Right lung (tissue), 5 donors: Measurements from ENCODE around the gene IWS1. TPM values are rescaled to one million over a fixed set of nuclear protein-coding genes. Genes with fewer than 3 reads are reported as not detected.
A peak's percentile ranks its signal among the peaks of the same experiment; 100 is the strongest.

Experiments
- DNase-seq, 2 donors: peaks; one replicate each; pipeline ENCODE4 v3.0.0-alpha.2; 2013
- polyA plus RNA-seq, 5 donors: library from polyadenylated mRNA; unstranded; fragments of 120-200 nt; gene quantifications; one replicate each; pipeline versions ENCODE4 v1.2.1 to v1.2.3, GENCODE V29; 2013; ENCODE audit warnings: inconsistent platforms in 1 of 5, low replicate concordance in 1 of 5; ENCODE audit not compliant: insufficient read length in 5 of 5, insufficient read depth in 1 of 5

Gene IWS1
- polyA plus RNA-seq, 5 donors, result 52.0 to 73.5 (median 66.0) TPM

GRCh38 chr2:127562936-127563335 is 36.6 kb upstream of the IWS1 start:
- no peak for DNase-seq

GRCh38 chr2:127561371-127561770 is 35.1 kb upstream of the IWS1 start:
- DNase-seq, result no peak

GRCh38 chr2:127560931-127561280 is 34.6 kb upstream of the IWS1 start:
- DNase-seq, result no peak

- DNase-seq, result no peak
These were observed 34.1 kb upstream of the IWS1 start for GRCh38 chr2:127560201-127560930.

GRCh38 chr2:127559454-127559853 is 33.2 kb upstream of the IWS1 start:
- DNase-seq, result no peak

- DNase-seq, result no peak
These were observed 32.6 kb upstream of the IWS1 start for GRCh38 chr2:127558911-127559310.

GRCh38 chr2:127552846-127553245 is 26.6 kb upstream of the IWS1 start:
- no peak for DNase-seq

- DNase-seq, result no peak
These were observed 26.0 kb upstream of the IWS1 start for GRCh38 chr2:127552336-127552735.

GRCh38 chr2:127551221-127551930 is 25.1 kb upstream of the IWS1 start:
- no peak for DNase-seq

- DNase-seq, result no peak
These were observed 20.5 kb upstream of the IWS1 start for GRCh38 chr2:127546797-127547196.

GRCh38 chr2:127545796-127546195 is 19.5 kb upstream of the IWS1 start:
- DNase-seq, result no peak

GRCh38 chr2:127545189-127545588 is 18.9 kb upstream of the IWS1 start:
- no peak for DNase-seq

- DNase-seq, result peak in 1 of 2 donors; percentile 6
These were observed 16.8 kb upstream of the IWS1 start for GRCh38 chr2:127543013-127543501.

GRCh38 chr2:127542231-127542630 is 15.9 kb upstream of the IWS1 start:
- DNase-seq, result no peak

- DNase-seq, result peak in 1 of 2 donors; percentile 5
These were observed 15.5 kb upstream of the IWS1 start for GRCh38 chr2:127541809-127542208.

GRCh38 chr2:127537644-127538043 is 11.4 kb upstream of the IWS1 start:
- no peak for DNase-seq

GRCh38 chr2:127536707-127537541 is 10.6 kb upstream of the IWS1 start:
- no peak for DNase-seq

GRCh38 chr2:127535918-127536317 is 9.6 kb upstream of the IWS1 start:
- DNase-seq, result no peak

- DNase-seq, result no peak
These were observed 9.2 kb upstream of the IWS1 start, which contains the start of gene MYO7B for GRCh38 chr2:127535422-127535901. Gene MYO7B, plus strand, starts transcription at chr2:127535683. Its CDS starts 24,040 bp downstream, at chr2:127559723.

GRCh38 chr2:127532296-127532695 is 6.0 kb upstream of the IWS1 start:
- DNase-seq, result no peak

- DNase-seq, result no peak
These were observed 4.9 kb upstream of the IWS1 start for GRCh38 chr2:127531221-127531648.
